ENCODE measurements around the gene PIEZO2.
A peak's percentile ranks its signal among the peaks of the same experiment; 100 is the strongest.

Gene PIEZO2

GRCh38 chr18:11089931-11090715 lies 59.2 kb downstream of the PIEZO2 start:
- WGBS (ENCODE audit: insufficient coverage): 10% methylated on average over 6 of the region's 9 CpGs
- CTCF ChIA-PET: interaction anchor here (1.3 kb wide), 1 partner anchor 49 kb away, joined by 4 read pairs; no protein-coding TSS in a partner anchor

GRCh38 chr18:11081009-11081532 lies 68.3 kb downstream of the PIEZO2 start:
- WGBS (ENCODE audit: insufficient coverage): 100% methylated on average over 1 of the region's 2 CpGs
- Histone ChIP-seq H3K4me3 (ENCODE audit: control insufficient read depth in 1 of 7, extremely low read depth in 1 of 7, insufficient read depth in 4 of 7, low read depth in 2 of 7, low read length in 6 of 7) (no peak overlapping the region), H3K27ac (ENCODE audit: insufficient read depth in 1 of 2, low read depth in 1 of 2, low read length in 2 of 2, poor library complexity in 1 of 2, severe bottlenecking in 2 of 2) (no peak overlapping the region), H3K36me3 (ENCODE audit: control insufficient read depth in 4 of 4, insufficient read depth in 4 of 4, low read length in 3 of 4) (no peaks in the 10 kb centered on the region), H3K4me1 (ENCODE audit: control extremely low read depth in 1 of 4, control insufficient read depth in 4 of 4, insufficient read depth in 4 of 4, low read length in 3 of 4) (peaks cover 0 to 9% (median 1%) of the 10 kb centered on the region in 4 experiments), H3K27me3 (replicated peaks in 2 of 5; ENCODE audit: control insufficient read depth in 4 of 5, insufficient read depth in 5 of 5, low read length in 4 of 5) (no peaks in the 10 kb centered on the region), H3K9me3 (ENCODE audit: control extremely low read depth in 1 of 5, control insufficient read depth in 4 of 5, insufficient read depth in 2 of 5, low read depth in 1 of 5, low read length in 4 of 5) (no peaks in the 10 kb centered on the region)
- ChIA-PET POLR2A (no interaction called here), CTCF (interaction anchor here (1.5 kb wide), 1 partner anchor 11 kb away, joined by 3 read pairs; no protein-coding TSS in a partner anchor)
- DNase-seq: no peak

More at GRCh38 chr18:11089931-11090715, 59.2 kb downstream of the PIEZO2 start:
- Histone ChIP-seq H3K27me3 (replicated peaks in 2 of 5; ENCODE audit: control insufficient read depth in 4 of 5, insufficient read depth in 5 of 5, low read length in 4 of 5) (no peaks in the 10 kb centered on the region), H3K36me3 (ENCODE audit: control insufficient read depth in 4 of 4, insufficient read depth in 4 of 4, low read length in 3 of 4) (no peaks in the 10 kb centered on the region), H3K27ac (ENCODE audit: insufficient read depth in 1 of 2, low read depth in 1 of 2, low read length in 2 of 2, poor library complexity in 1 of 2, severe bottlenecking in 2 of 2) (peak overlapping the region in 1 of 2 experiments; percentile 18), H3K4me3 (ENCODE audit: control insufficient read depth in 1 of 7, extremely low read depth in 1 of 7, insufficient read depth in 4 of 7, low read depth in 2 of 7, low read length in 6 of 7) (peak overlapping the region in 4 of 7 experiments; percentile 27 to 59 (median 51)), H3K9me3 (ENCODE audit: control extremely low read depth in 1 of 5, control insufficient read depth in 4 of 5, insufficient read depth in 2 of 5, low read depth in 1 of 5, low read length in 4 of 5) (no peaks in the 10 kb centered on the region), H3K4me1 (ENCODE audit: control extremely low read depth in 1 of 4, control insufficient read depth in 4 of 4, insufficient read depth in 4 of 4, low read length in 3 of 4) (peaks cover 0 to 23% (median 15%) of the 10 kb centered on the region in 4 experiments)
- POLR2A ChIA-PET: no interaction called here
- peak; percentile 25 to 75 (median 62) for DNase-seq

- Histone ChIP-seq H3K9me3 (ENCODE audit: control extremely low read depth in 1 of 5, control insufficient read depth in 4 of 5, insufficient read depth in 2 of 5, low read depth in 1 of 5, low read length in 4 of 5) (no peaks in the 10 kb centered on the region), H3K4me3 (ENCODE audit: control insufficient read depth in 1 of 7, extremely low read depth in 1 of 7, insufficient read depth in 4 of 7, low read depth in 2 of 7, low read length in 6 of 7) (no peak overlapping the region), H3K36me3 (ENCODE audit: control insufficient read depth in 4 of 4, insufficient read depth in 4 of 4, low read length in 3 of 4) (no peaks in the 10 kb centered on the region), H3K27ac (ENCODE audit: insufficient read depth in 1 of 2, low read depth in 1 of 2, low read length in 2 of 2, poor library complexity in 1 of 2, severe bottlenecking in 2 of 2) (no peak overlapping the region), H3K4me1 (ENCODE audit: control extremely low read depth in 1 of 4, control insufficient read depth in 4 of 4, insufficient read depth in 4 of 4, low read length in 3 of 4) (no peaks in the 10 kb centered on the region), H3K27me3 (replicated peaks in 2 of 5; ENCODE audit: control insufficient read depth in 4 of 5, insufficient read depth in 5 of 5, low read length in 4 of 5) (no peaks in the 10 kb centered on the region)
- no CpG with 5 or more reads among the region's 4 CpGs for WGBS (ENCODE audit: insufficient coverage)
- ChIA-PET CTCF (no interaction called here), POLR2A (no interaction called here)
- DNase-seq: no peak
Observed at GRCh38 chr18:11078491-11078890, 70.9 kb downstream of the PIEZO2 start.

- no peaks in the 10 kb centered on the region for H3K36me3 ChIP-seq (ENCODE audit: control insufficient read depth in 4 of 4, insufficient read depth in 4 of 4, low read length in 3 of 4)
- H3K27me3 ChIP-seq (replicated peaks in 2 of 5; ENCODE audit: control insufficient read depth in 4 of 5, insufficient read depth in 5 of 5, low read length in 4 of 5): no peaks in the 10 kb centered on the region
- H3K4me1 ChIP-seq (ENCODE audit: control extremely low read depth in 1 of 4, control insufficient read depth in 4 of 4, insufficient read depth in 4 of 4, low read length in 3 of 4): no peaks in the 10 kb centered on the region
- no peaks in the 10 kb centered on the region for H3K9me3 ChIP-seq (ENCODE audit: control extremely low read depth in 1 of 5, control insufficient read depth in 4 of 5, insufficient read depth in 2 of 5, low read depth in 1 of 5, low read length in 4 of 5)
- H3K4me3 ChIP-seq (ENCODE audit: control insufficient read depth in 1 of 7, extremely low read depth in 1 of 7, insufficient read depth in 4 of 7, low read depth in 2 of 7, low read length in 6 of 7): no peak overlapping the region
- 100% methylated on average over 1 of the region's 5 CpGs for WGBS (ENCODE audit: insufficient coverage)
- ChIA-PET POLR2A (no interaction called here), CTCF (no interaction called here)
- no peak overlapping the region for H3K27ac ChIP-seq (ENCODE audit: insufficient read depth in 1 of 2, low read depth in 1 of 2, low read length in 2 of 2, poor library complexity in 1 of 2, severe bottlenecking in 2 of 2)
- DNase-seq: no peak
Observed at GRCh38 chr18:11077548-11078187, 71.7 kb downstream of the PIEZO2 start.

GRCh38 chr18:11074889-11075288 lies 74.5 kb downstream of the PIEZO2 start:
- CTCF ChIA-PET: no interaction called here
- Histone ChIP-seq H3K9me3 (ENCODE audit: control extremely low read depth in 1 of 5, control insufficient read depth in 4 of 5, insufficient read depth in 2 of 5, low read depth in 1 of 5, low read length in 4 of 5) (no peaks in the 10 kb centered on the region), H3K36me3 (ENCODE audit: control insufficient read depth in 4 of 4, insufficient read depth in 4 of 4, low read length in 3 of 4) (no peaks in the 10 kb centered on the region), H3K4me3 (ENCODE audit: control insufficient read depth in 1 of 7, extremely low read depth in 1 of 7, insufficient read depth in 4 of 7, low read depth in 2 of 7, low read length in 6 of 7) (no peak overlapping the region), H3K27ac (ENCODE audit: insufficient read depth in 1 of 2, low read depth in 1 of 2, low read length in 2 of 2, poor library complexity in 1 of 2, severe bottlenecking in 2 of 2) (no peak overlapping the region), H3K4me1 (ENCODE audit: control extremely low read depth in 1 of 4, control insufficient read depth in 4 of 4, insufficient read depth in 4 of 4, low read length in 3 of 4) (no peaks in the 10 kb centered on the region), H3K27me3 (replicated peaks in 2 of 5; ENCODE audit: control insufficient read depth in 4 of 5, insufficient read depth in 5 of 5, low read length in 4 of 5) (no peaks in the 10 kb centered on the region)
- 100% methylated on average over 3 of the region's 5 CpGs for WGBS (ENCODE audit: insufficient coverage)
- POLR2A ChIA-PET: no interaction called here
- no peak for DNase-seq

- CTCF ChIA-PET: no interaction called here
- no peak overlapping the region for H3K27ac ChIP-seq (ENCODE audit: insufficient read depth in 1 of 2, low read depth in 1 of 2, low read length in 2 of 2, poor library complexity in 1 of 2, severe bottlenecking in 2 of 2)
- POLR2A ChIA-PET: interaction anchor here (0.6 kb wide), 1 partner anchor 239 kb away, joined by 5 read pairs; no protein-coding TSS in a partner anchor
- no peak for DNase-seq
- WGBS (ENCODE audit: insufficient coverage): 95% methylated on average over 8 of the region's 9 CpGs
- no peaks in the 10 kb centered on the region for H3K36me3 ChIP-seq (ENCODE audit: control insufficient read depth in 4 of 4, insufficient read depth in 4 of 4, low read length in 3 of 4)
- no peaks in the 10 kb centered on the region for H3K9me3 ChIP-seq (ENCODE audit: control extremely low read depth in 1 of 5, control insufficient read depth in 4 of 5, insufficient read depth in 2 of 5, low read depth in 1 of 5, low read length in 4 of 5)
- H3K4me3 ChIP-seq (ENCODE audit: control insufficient read depth in 1 of 7, extremely low read depth in 1 of 7, insufficient read depth in 4 of 7, low read depth in 2 of 7, low read length in 6 of 7): no peak overlapping the region
- H3K27me3 ChIP-seq (replicated peaks in 2 of 5; ENCODE audit: control insufficient read depth in 4 of 5, insufficient read depth in 5 of 5, low read length in 4 of 5): no peaks in the 10 kb centered on the region
- no peaks in the 10 kb centered on the region for H3K4me1 ChIP-seq (ENCODE audit: control extremely low read depth in 1 of 4, control insufficient read depth in 4 of 4, insufficient read depth in 4 of 4, low read length in 3 of 4)
Observed at GRCh38 chr18:11073971-11074370, 75.4 kb downstream of the PIEZO2 start.

- ChIA-PET POLR2A (no interaction called here), CTCF (no interaction called here)
- Histone ChIP-seq H3K27ac (ENCODE audit: insufficient read depth in 1 of 2, low read depth in 1 of 2, low read length in 2 of 2, poor library complexity in 1 of 2, severe bottlenecking in 2 of 2) (no peak overlapping the region), H3K9me3 (ENCODE audit: control extremely low read depth in 1 of 5, control insufficient read depth in 4 of 5, insufficient read depth in 2 of 5, low read depth in 1 of 5, low read length in 4 of 5) (no peaks in the 10 kb centered on the region), H3K4me1 (ENCODE audit: control extremely low read depth in 1 of 4, control insufficient read depth in 4 of 4, insufficient read depth in 4 of 4, low read length in 3 of 4) (no peaks in the 10 kb centered on the region), H3K27me3 (replicated peaks in 2 of 5; ENCODE audit: control insufficient read depth in 4 of 5, insufficient read depth in 5 of 5, low read length in 4 of 5) (no peaks in the 10 kb centered on the region), H3K4me3 (ENCODE audit: control insufficient read depth in 1 of 7, extremely low read depth in 1 of 7, insufficient read depth in 4 of 7, low read depth in 2 of 7, low read length in 6 of 7) (no peak overlapping the region), H3K36me3 (ENCODE audit: control insufficient read depth in 4 of 4, insufficient read depth in 4 of 4, low read length in 3 of 4) (no peaks in the 10 kb centered on the region)
- 95% methylated on average over 4 of the region's 5 CpGs for WGBS (ENCODE audit: insufficient coverage)
- DNase-seq: no peak
Observed at GRCh38 chr18:11072632-11073031, 76.7 kb downstream of the PIEZO2 start.
